GM19239 (cell line): ENCODE results near the gene NOTCH4.

ENCODE experiments used
- DNase-seq: peaks from one replicate; pipeline ENCODE4 v3.0.0; 2011; ENCODE audit warnings: low spot score; ENCODE audit not compliant: insufficient read length
- FAIRE-seq: peaks from 2 replicates; lab custom pipeline; 2011; peaks lifted over from hg19 to GRCh38; lab: Jason Lieb, UNC

Gene NOTCH4

DNA sequence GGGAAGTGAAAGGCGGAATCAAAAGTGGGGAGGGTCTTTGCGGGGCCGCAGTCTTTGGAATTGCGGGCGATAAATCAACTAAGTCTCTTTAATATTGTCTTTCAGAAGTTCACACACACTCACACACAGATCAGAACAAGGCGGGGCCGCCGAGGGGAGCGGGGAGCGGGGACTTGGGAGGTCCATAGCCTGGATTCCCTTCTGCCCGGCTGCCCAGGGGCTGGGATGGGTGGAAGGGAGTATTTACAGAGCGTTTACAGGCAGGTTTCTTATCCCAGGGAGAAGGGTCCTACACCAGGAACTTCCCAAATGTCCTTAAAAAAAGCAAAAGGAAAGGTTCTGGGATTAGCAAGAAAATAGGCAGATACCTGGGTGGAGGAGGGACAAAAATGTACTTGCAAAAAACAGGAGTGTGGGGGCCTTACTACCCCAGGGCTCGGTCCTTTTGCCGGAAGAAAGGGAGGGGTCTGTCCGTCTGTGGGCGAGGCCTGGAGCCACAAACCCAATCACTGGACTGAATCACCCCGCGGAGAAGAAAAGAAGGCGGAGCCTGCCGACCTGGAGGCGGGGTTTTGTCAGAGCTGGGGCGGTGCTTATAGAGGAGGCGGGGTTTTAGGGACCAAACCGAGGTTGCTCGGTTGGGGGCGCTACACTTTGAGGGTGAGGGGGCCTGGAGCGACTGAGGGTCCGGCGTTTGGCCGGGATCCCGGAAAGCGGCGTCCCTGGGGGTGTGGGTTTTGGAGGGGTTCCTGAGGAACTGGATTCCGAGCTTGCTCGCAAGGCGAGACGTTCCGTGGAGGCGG, 75.4 kb downstream of the NOTCH4 start:
- FAIRE-seq, result no peak
- DNase-seq, result no peak

DNA sequence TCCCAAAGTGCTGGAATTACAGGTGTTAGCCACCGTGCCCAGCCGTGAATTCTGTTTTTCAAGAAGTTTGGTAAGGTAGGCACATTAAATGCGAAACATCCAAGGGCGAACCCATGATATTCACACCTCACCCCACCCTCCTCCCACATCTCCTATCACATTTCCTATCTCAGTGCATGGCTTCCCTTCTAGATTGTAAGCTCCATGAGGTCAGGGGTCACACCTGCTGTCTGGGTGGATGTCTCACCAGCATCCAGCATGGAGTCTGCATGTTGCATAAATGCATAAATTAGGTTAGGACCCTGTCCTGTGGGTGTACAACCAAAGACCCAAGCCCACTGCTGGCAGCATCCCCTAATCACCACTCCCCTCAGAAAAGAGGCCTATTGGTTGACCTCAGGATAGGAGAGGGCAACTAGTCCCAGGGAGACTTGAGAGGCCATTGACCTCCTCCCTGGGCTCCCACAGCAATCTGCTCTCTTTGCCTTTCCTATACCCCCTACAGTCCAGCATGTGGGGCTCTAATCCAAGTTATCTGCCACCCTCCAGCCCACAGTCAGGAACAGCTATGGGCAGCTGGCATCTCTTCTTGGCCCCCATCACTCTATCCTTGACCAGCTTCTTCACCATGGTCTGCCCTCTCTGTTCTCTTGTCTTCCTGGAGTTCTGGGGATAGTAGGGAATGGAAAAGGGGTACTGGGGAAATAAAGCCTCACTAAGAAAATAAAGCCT, 76.3 kb downstream of the NOTCH4 start:
- FAIRE-seq (no peak), DNase-seq (no peak)

GRCh38 chr6:32146687-32147086, 77.2 kb downstream of the NOTCH4 start:
- DNase-seq (no peak), FAIRE-seq (no peak)

- FAIRE-seq (no peak), DNase-seq (no peak)
Observed at GRCh38 chr6:32146287-32146686, 77.6 kb downstream of the NOTCH4 start.
